Measurements from ENCODE around the gene PPP1R2. TPM values are rescaled to one million over a fixed set of nuclear protein-coding genes. Genes with fewer than 3 reads are reported as not detected.

The PPP1R2 gene
- total RNA-seq, 1 experiment from 2014 or later: 38.3 TPM

GRCh38 chr3:195555110-195555509 is 12.0 kb upstream of the PPP1R2 start:
- Histone ChIP-seq H4K91ac (ENCODE audit: insufficient read length, low read depth, low read length) (no peak overlapping the region), H3K4me1 (ENCODE audit: insufficient read depth, low read length) (no peaks in the 10 kb centered on the region), H3K18ac (ENCODE audit: insufficient read length, low read depth, low read length) (no peak overlapping the region), H3K23me2 (ENCODE audit: insufficient read length, low read depth, low read length, poor library complexity, severe bottlenecking) (no peaks in the 10 kb centered on the region), H3K56ac (ENCODE audit: insufficient read length, low read depth, low read length) (no peak overlapping the region), H3K14ac (ENCODE audit: insufficient read depth, low read length) (no peak overlapping the region), H4K8ac (replicated peaks; ENCODE audit: insufficient read length, low read depth, low read length) (no peak overlapping the region), H4K20me1 (ENCODE audit: control insufficient read depth, insufficient read depth, insufficient read length) (no peaks in the 10 kb centered on the region), H2BK120ac (ENCODE audit: low read depth, low read length, poor library complexity, severe bottlenecking) (no peak overlapping the region), H2BK5ac (ENCODE audit: insufficient read length, low read length) (no peak overlapping the region), H3T11ph (ENCODE audit: low read length) (no peak overlapping the region), H3K79me2 (ENCODE audit: insufficient read depth, low read length) (no peaks in the 10 kb centered on the region), H2AFZ (ENCODE audit: low read length) (no peak overlapping the region), H2AK5ac (ENCODE audit: insufficient read length, low read length) (no peak overlapping the region), H3K9me3 (ENCODE audit: control insufficient read depth, low read depth, low read length) (no peaks in the 10 kb centered on the region), H2BK12ac (ENCODE audit: insufficient read length, low read depth, low read length) (no peak overlapping the region), H3K27ac (ENCODE audit: insufficient read length, low read depth, low read length) (no peak overlapping the region), H3K79me1 (ENCODE audit: insufficient read depth, low read depth, low read length, poor library complexity, severe bottlenecking) (no peaks in the 10 kb centered on the region), H2BK20ac (ENCODE audit: low read depth, low read length, poor library complexity, severe bottlenecking) (no peak overlapping the region), H3K4me2 (ENCODE audit: insufficient read depth, insufficient read length, low read length) (no peak overlapping the region), H3K9ac (ENCODE audit: extremely low read depth, insufficient read length, low read length) (no peak overlapping the region), H3K27me3 (ENCODE audit: insufficient read depth, low read length) (no peaks in the 10 kb centered on the region), H3K4ac (ENCODE audit: low read depth, low read length) (no peak overlapping the region), H4K5ac (ENCODE audit: insufficient read length, low read depth, low read length) (no peak overlapping the region), H2BK15ac (ENCODE audit: low read depth, low read length) (no peak overlapping the region), H3K23ac (ENCODE audit: insufficient read length, low read depth, low read length) (no peak overlapping the region)
- Mint-ChIP-seq H3K27me3 (ENCODE audit: low read depth) (peaks cover 20% of the 10 kb centered on the region), H3K27ac (no peak overlapping the region), H3K9me3 (no peaks in the 10 kb centered on the region; a peak in 1 of 5 replicates), H3K4me1 (peaks cover 16 to 25% of the 10 kb centered on the region in 2 experiments), H3K4me3 (no peak overlapping the region; a peak in 1 of 5 replicates), H3K36me3 (ENCODE audit: insufficient read depth in 1 of 3, low read depth in 3 of 3) (no peaks in the 10 kb centered on the region)
- WGBS (ENCODE audit: extremely low coverage, insufficient read length, low lambda C conversion rate): no CpG with 5 or more reads among the region's 8 CpGs
- peak; percentile 76 for DNase-seq
- no peak for TF ChIP-seq CTCF (conservative IDR thresholded peaks at IDR 0.05)
